DMS114 treated with DMSO at 0.1 percent for 48 hours (cell line): Measurements from ENCODE around the gene PLCH2.

Experiments
- DNase-seq: peaks from one replicate; lab custom pipeline; 2025; ENCODE audit not compliant: unreplicated experiment; lab: John Stamatoyannopoulos, UW

Gene PLCH2

GRCh38 chr1:2496746-2497145, 20.7 kb downstream of the PLCH2 start:
- DNase-seq: no peak

DNA sequence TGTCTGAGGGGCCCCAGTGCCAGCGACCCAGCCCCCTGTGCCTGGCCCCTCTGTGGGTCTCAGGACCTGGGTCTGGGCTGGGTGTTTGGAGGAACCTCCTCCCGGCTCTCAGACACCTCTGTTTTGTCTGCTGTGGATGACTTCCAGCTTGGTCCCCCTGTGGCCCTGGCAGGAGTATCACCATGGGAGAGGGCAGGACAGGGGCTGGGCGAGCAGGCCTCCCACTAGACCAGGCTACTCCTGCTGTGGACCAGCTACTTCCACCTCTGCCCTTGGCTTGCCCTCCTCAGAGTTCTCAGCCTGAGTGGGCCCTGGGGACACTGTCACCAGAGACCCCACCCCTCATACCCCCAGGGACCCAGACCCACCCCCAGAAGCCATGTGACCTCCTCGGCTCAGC, 21.8 kb downstream of the PLCH2 start:
- no peak for DNase-seq

DNA sequence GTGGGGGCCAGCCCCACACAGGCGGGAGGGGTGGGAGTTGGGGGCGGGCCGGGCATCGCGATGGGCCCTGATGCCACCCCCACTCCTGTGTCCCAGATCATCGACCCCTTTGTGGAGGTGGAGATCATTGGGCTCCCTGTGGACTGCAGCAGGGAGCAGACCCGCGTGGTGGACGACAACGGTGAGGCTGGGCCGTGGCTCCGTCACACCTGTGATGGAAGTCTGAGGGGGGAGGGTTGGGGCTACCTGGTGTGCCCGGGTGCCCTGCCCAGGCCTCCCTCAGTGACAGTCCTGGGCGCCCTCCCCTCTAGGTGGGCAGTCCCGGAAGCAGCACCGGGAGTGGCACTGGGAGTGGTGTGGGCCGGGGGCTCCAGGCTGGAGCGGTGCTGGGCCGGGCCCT, 22.6 kb downstream of the PLCH2 start:
- no peak for DNase-seq

DNA sequence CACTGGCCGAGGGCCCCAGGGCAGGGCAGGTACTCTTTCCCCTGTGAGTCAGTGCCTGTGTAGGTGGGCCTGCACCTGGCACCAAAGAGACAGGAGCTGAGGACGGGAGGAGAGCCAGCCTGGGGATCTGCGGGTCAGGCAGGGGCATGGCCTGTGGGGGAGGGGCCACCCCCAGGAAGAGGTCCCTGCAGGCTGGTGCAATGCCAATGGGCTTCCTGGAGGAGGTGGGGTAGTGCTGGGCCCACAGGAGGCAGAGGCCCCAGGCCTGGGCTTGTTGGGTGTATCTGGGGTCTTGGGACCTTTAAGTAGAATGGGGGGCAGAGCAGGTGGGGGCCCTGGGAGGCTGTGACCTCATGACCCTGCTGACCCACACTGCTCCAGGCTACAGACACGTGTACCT, 23.2 kb downstream of the PLCH2 start:
- DNase-seq: no peak

DNA sequence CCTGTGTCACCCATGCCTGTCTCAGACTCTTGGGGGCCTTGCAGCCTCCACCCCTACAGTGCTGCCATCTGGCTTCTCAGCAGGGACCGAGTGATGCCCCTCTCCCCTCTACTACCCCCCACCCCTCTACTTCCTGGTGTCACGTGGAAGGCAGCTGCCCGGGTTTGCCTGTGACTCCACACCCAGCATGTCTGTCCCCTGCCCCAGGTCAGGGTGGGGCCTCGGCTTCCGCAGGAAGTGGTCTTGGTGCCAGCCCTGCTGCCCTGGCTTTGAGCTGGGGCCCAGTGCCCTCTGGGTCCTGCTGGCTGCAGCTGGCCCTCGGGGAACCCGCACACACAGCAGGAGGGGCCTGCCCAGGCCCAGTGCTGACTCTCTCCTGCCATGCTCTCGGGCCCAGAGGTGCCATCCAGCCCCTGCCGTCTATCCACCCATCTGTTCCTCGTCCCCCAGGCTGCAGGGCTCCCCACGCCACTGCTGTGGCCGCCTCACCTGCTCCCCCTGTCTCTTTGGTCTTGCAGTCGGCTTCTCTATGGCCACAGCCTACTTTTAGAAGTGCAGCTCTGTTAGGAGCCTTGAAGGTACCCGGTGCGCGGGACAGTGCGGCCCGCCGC, 24.0 kb downstream of the PLCH2 start:
- no peak for DNase-seq

- DNase-seq: no peak
These were observed 25.1 kb downstream of the PLCH2 start for GRCh38 chr1:2501041-2501819.

DNA sequence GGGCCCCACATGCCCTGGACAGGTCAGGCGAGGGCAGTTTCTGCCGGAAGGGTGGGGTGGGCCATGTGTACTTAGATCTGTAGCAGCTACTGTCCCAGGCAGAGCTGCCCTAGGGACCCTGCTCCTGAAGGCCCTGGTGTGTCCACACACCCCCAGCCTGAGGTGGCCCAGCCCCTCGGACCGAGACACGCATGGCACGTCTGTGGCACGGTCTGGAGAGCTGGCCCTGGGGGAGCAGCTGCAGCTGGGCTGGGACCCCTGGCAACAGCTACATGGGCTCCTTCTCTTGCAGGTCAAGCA, 25.7 kb downstream of the PLCH2 start:
- no peak for DNase-seq

- no peak for DNase-seq
These were observed 26.1 kb downstream of the PLCH2 start for GRCh38 chr1:2502210-2502609.

DNA sequence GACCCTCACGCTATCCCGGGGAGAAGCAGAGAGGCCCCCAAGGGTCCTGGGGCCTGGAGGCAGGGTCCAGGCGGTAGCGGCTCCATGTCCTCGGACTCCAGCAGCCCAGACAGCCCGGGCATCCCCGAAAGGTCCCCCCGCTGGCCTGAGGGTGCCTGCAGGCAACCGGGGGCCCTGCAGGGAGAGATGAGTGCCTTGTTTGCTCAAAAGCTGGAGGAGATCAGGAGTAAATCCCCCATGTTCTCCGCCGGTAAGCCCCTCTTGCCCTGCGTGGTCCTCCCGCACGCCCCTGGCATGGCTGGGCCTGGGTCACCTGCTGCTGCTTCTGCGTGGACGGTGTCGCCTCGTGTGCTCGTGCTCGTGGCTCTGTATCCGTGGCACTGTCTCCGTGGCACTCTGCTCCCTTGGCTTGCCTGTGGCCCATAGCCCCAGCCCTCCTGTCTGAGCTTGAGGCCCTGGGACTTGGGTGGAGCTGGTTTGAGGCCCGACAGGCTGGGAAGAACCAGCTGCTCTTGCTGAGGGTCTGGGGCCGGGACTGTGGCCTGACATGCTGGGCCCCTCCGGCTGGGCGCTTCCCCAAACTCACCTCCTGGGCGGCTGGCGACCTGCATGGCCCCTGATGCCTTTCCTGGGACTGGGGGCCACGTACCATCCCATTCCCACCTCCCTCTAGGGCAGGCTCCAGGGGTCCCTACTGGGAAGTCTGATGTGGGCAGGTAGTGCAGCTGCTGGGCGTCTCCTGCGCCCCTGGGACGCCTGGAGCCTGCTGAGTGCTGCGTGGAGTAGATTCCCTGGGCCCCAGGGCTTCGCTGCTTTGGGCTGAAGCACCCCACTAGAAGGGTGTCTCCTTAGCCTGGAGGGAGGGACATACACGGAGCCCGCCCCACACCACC, 26.8 kb downstream of the PLCH2 start:
- DNase-seq: no peak

DNA sequence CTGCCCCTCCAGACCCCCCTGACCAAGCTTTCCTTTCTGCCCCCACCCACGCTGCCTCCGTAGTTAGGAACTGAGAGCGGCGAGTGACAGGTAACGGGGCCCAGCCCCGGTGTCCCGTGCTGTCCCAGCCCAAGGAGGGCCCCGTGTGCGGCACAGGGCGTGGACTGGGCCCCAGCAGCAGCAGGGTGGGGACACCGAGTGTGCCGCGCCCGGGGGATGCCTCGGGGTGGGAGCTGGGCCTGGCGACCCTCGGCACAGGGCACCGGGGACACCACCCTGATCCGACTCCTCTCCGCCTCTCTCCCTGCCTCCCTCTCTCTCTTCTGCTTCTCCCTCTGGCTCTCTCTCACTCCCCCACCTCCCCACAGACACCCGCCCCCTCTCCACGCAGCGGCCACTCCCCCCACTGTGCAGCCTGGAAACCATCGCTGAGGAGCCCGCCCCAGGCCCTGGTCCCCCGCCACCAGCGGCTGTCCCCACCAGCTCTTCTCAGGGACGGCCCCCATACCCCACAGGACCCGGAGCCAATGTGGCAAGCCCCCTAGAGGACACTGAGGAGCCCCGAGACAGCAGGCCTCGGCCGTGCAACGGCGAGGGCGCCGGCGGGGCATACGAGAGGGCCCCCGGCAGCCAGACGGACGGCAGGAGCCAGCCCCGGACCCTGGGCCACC, 27.6 kb downstream of the PLCH2 start:
- DNase-seq: no peak

DNA sequence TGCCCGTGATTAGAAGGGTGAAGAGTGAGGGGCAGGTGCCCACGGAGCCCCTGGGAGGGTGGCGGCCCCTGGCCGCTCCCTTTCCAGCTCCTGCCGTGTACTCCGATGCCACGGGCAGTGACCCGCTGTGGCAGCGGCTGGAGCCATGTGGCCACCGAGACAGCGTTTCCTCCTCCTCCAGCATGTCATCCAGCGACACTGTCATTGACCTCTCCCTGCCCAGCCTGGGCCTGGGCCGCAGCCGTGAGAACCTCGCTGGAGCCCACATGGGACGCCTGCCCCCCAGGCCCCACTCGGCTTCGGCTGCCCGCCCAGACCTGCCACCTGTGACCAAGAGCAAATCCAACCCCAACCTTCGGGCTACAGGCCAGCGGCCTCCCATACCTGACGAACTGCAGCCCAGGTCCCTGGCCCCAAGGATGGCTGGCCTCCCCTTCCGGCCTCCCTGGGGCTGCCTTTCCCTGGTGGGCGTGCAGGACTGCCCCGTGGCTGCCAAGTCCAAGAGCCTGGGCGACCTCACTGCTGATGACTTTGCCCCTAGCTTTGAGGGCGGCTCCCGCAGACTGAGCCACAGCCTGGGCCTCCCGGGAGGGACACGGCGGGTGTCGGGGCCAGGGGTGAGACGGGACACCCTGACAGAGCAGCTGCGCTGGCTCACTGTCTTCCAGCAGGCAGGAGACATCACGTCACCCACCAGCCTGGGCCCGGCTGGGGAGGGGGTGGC, 28.3 kb downstream of the PLCH2 start:
- no peak for DNase-seq

DNA sequence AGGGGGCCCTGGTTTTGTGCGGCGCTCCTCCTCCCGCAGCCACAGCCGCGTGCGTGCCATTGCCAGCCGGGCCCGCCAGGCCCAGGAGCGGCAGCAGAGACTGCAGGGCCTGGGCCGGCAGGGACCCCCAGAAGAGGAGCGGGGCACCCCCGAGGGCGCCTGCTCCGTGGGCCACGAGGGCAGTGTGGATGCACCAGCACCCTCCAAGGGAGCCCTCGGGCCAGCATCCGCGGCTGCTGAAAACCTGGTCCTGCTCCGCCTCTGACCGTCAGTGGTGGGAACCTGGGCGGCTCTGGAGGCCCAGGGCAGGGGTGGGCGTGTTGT, 28.8 kb downstream of the PLCH2 start:
- DNase-seq: no peak

DNA sequence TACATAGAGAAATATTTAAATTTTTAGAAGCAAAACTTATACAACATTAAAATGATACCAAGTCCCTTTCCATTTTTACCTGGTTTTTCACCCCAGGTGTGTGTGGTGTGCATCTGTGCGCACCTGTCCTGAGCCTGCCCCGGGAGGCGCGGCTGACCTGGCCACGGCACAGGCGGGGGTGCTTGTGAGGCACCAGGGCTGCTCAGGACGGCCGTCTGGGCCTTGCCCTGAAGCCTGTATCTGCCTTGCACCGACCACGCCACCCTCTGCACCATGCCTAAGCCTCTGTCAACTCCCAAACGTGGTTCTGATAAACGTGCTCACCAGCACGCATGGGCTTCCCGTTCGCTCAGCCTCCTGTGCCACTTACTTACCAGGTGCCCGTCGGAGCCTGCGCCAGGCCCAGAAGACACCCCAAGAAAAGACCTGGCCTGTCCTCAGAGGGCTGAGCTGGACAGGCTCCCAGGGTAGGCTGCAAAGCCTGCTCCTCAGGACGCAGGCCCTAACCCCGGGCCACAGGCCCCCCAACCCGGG, 29.4 kb downstream of the PLCH2 start:
- no peak for DNase-seq

- DNase-seq: no peak
These were observed 30.1 kb downstream of the PLCH2 start for GRCh38 chr1:2506007-2506860.

GRCh38 chr1:2506901-2507565, 30.9 kb downstream of the PLCH2 start:
- no peak for DNase-seq

- DNase-seq: no peak
These were observed 31.7 kb downstream of the PLCH2 start for GRCh38 chr1:2507744-2508155.

- no peak for DNase-seq
These were observed 32.1 kb downstream of the PLCH2 start for GRCh38 chr1:2508180-2508579.

DNA sequence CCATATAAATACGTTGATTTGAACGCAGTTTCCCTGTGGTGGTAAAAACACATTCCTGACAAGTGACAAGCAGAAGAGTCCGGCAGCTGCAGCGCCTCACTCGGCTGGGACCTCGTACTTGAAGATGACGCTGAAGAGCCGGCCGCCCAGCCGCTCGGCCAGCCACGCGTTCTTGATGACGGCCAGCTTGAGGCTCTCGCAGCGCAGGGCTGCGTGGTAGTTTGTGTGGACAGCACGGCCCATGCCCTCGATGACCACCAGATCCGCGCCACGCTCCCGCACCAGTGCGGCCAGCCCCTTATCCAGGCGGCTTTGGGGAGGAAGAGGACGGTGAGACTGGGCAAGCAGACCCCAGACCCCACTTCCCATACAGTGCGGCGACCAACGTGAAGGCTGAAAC, 32.7 kb downstream of the PLCH2 start:
- no peak for DNase-seq

DNA sequence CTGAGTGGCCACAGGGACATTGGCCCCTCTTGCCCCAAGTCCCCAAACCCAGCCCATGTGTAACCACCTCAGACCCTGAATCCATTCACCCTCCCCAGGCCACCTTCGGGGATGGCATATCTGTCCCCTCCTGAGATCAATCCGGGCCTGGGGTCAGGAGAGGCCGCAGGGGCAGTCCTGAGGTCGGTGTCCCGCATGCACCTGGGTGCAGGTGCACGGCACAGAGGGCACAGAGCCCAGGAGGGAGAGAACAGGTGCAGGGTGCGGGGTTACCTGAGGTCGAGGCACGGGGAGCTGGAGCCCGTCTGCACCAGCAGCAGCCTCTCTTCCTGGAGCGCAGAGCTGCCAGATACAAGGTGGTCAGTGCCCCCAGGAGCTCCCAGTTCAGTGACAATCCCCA, 33.5 kb downstream of the PLCH2 start:
- DNase-seq: no peak
